MV-4-11 (cell line): Measurements from ENCODE around the gene CLIC1.

Source experiments
- DNase-seq: peaks from one replicate; lab custom pipeline; 2025; lab: John Stamatoyannopoulos, UW

CLIC1 gene

DNA sequence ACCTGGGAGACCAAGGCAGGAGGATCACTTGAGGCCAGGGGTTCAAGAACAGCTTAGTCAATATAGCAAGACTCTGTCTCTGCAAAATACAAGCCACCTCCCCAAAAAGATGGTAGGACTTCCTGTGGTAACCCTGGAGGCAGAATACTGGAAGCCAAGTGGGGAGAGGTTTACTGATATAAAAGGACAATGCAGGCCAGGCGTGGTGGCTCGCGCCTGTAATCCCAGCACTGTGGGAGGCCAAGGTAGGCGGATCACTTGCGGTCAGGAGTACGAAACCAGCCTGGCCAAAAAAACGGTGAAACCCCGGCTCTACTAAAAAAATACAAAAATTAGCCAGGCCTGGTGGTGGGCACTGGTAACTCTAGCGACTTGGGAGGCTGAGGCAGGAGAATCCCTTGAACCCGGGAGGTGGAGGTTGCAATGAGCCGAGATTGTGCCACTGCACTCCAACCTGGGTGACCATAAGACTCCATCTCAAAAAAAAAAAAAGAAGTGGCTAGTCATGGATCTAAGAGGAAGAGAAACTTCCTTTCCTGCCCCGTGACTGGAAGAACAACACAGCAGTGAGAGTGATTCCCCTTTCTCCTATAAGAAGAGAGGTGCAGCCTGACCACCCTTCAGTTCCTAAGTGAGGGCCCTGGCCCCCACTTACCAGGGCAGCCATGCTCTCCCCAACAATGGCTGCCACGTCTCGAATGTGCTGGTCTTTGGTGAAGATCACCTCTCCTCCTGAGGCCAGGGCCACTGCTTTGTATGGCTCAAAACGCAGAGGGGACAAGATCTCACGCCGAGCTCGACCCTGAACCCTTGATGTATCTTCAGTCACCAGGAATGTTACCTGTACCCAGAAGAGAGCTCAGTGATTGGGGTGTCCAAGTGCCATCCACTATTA lies 32.3 kb upstream of the CLIC1 start:
- peak; percentile 84 for DNase-seq

DNA sequence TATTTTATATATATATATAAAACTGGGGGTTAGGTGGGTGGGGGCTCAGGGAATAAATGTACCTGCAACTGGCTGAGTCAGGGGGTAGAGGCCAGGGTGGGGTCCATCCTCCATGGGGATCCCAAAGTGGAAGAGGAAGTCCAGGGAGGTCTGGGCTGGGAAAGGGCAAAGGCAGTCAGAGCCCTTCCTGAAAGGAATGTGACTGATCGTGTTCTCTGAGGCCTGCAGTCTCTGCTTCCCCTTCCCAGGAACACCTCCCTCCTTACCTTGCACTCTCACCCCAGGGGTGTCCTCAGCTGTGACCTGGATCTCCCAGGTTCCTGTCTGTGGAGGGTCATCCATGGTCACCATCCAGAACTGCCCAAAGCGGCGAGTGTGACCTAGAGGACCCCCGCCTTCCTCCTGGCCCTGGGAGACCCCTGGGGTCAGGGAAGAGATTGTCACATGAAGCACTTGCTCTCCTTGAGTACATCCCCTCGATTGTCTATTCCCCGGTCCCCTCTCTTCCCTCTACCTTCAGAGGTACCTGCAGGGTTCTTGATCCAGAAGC lies 30.8 kb upstream of the CLIC1 start:
- no peak for DNase-seq

DNA sequence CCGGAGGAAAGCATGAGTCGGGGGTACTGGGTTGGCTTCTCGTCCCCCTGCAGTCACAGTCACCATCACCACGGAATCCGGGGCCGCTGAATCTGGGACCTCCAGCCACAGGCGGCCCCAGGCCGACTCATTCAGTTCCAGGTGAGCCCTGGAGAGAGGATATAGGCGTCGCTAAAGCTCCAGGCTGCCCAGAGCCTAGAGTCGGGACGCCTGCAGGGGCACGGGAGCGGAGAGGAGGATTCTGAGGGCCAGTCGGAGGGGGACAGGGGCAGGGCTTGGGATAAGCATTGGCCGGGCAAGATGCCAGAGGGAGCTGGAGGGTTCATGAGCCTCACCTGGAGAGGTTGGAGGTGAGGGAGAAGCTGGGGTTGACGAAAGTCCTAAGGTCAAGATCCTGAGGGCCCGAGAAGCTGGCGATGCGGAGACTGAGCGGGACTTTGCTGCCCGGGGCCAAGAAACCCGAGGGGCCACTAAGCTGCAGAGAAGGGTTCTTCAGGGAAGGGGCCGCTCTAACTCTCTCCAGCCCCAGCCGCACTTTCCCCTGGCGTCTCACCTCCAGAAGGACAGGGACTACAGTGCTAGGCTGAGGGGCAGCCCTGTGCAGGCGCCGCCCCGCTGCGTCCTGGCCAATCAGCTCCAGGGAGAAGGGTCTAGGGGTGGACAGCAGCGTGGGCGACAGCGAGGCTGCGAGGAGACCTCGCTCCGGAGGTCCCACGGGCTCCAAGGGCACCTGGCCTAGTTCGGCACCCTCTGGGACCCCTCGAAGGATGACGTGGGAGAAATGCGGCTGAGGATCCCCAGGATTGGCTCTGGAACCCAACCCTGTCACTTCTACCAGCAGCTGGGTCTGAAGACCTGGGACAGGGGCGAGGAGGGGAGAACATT lies 29.8 kb upstream of the CLIC1 start:
- DNase-seq, result no peak

DNA sequence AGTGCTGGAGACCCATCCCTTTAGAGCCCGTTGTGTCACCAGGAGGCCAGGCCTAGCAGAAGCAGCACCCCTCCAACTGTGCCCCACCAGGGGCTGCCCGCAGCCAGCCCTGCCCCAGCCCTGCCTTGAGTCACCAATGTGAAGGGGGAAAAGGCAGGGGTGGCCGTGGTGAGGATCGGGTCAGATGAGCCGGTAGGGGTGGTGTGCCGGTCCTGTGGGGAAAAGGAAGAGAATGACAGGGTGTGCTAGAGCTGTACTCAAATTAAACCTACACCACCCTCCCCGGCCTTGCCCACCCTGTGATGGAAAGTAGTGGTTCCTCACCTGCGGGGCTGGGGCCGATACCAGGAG lies 29.2 kb upstream of the CLIC1 start:
- no peak for DNase-seq

DNA sequence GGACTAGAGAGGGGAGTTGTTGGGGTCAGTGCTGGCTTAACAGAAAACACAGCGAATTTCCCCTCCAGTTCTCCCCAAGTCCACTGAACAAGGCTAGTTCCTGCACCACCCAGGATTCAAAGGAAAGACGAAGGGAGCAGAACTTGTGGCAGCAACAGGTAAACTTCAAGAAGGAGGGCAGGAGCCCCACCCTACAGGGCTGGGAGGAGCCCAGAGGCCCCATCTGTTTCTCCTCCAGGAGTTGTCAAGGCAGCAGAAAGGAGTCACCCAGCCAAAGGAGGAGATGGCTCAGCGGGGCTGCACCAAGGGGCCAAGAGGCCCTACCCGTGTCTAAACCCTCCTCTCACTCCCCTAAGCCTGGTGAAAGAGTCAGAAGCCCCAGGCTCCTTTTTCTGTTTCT lies 27.9 kb upstream of the CLIC1 start:
- no peak for DNase-seq

DNA sequence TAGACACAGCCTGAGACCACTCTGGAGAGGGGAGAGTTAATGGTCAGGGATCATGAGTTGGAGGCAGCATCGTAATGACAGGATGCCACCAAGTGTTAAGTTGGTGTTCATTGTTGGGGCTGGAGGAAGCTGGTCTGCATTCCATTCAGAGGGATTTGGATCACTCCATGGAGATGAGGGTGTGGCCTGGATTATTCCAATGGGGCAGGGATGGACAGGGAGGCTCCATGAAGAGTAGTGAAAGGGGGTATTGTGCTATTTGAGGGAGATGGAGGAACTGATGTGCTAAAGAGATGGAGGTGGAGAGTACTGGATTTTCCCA lies 27.2 kb upstream of the CLIC1 start:
- no peak for DNase-seq

DNA sequence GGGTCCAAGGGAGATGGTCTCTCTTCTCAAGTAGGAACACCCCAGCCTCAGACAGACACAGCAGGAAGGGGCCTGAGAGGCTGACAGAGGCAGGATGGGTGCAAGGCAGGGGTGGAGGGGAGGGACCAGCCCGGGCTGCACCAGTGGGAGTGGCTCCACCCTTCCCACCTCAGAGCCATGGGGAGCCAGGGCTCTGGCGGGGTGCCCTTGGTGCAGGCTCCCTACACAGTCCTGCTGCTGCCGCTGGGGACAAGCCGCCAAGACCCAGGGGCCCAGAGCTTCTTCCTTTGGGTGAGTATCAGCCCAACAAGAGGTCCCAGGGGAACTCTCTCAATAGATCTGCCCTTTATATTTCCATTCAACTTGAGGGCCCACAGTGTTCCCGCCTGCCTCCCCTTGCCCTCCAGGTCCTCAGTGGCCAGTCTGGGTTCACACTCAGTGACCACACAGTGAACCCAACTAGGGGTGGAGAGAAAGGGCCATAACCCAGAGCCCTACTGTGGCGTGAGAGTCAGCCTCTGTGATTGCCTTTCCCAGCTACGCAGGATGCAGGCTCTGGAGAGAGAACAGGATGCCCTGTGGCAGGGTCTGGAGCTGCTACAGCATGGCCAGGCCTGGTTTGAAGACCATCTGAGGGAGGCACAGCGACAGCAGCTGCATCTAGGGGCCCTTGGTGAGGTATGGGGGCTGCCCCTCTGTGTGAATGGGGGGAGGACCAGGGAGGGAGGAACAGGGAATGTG lies 26.7 kb upstream of the CLIC1 start:
- DNase-seq, result no peak

DNA sequence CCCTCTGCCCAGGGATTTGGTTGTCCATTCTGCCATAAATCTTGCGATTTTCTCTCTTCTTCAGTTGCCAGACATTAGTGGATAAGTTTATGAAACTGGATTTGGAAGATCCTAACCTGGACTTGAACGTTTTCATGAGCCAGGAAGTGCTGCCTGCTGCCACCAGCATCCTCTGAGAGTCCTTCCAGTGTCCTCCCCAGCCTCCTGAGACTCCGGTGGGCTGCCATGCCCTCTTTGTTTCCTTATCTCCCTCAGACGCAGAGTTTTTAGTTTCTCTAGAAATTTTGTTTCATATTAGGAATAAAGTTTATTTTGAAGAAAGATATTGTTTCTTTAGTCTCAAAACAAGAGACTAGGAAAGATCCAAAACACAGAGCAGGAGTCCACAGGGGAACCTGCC lies 26.0 kb upstream of the CLIC1 start, which contains the start of gene SAPCD1:
Gene SAPCD1, plus strand, starts transcription at position 301 of the 400 bp plus-strand sequence. CDS start 399 bp downstream, outside the sequence.
- no peak for DNase-seq

DNA sequence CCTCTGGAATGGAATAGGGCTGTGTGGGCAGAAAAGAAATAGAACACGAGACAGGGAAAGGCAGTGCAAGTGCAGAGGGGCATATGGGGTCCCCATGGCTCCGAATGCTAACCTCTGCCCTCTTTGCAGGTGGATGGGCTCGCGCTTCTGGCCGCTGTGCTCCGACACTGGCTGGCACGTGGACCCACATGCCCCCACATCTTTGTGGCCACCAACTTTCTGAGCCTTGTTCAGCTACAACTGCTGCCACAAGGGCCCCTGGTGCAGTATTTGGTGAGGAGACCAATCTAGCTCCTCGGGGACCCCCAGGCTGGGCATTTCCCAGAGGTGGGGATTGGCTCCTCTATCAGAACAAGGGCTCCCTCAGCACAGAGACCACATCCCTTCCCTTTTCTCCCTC lies 25.0 kb upstream of the CLIC1 start:
- DNase-seq, result no peak

DNA sequence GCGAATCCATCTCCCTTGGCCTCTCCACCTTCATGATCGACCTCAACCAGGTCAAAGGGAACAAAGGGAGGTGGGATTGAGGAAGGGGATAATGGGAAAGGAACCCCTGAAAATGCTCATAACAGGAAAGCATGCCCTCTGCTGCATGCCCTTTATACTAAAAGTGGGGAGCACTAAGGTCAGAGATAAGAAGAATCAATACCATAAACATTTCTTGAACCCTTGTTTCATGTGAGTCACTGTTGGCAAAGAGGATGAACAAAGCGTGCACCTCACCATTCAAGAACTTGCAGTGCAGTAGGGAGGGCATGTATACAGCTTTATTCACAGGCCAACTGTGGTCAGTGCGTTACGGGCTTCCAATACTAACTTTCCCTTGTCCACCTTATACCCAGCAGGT lies 24.5 kb upstream of the CLIC1 start:
- DNase-seq, result no peak

DNA sequence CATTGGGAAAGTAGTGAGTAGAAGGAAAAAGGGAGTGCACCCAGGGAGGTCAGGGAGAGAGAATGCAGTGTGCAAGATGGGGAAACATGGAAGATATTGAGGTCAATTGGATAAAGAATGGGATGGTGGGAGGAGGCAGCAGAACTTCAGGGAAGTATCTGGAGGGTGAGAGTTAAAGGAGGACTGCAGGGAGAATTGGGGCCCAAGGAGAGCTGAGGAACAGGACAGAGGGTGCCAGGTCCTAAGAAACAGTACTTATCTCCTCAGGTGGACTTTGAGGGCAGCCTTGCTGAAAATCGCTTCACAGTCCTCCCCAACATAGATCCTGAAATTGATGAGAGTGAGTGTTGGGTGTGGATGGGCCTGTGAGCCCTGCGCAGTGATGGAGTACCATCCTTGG lies 22.0 kb upstream of the CLIC1 start:
- no peak for DNase-seq

DNA sequence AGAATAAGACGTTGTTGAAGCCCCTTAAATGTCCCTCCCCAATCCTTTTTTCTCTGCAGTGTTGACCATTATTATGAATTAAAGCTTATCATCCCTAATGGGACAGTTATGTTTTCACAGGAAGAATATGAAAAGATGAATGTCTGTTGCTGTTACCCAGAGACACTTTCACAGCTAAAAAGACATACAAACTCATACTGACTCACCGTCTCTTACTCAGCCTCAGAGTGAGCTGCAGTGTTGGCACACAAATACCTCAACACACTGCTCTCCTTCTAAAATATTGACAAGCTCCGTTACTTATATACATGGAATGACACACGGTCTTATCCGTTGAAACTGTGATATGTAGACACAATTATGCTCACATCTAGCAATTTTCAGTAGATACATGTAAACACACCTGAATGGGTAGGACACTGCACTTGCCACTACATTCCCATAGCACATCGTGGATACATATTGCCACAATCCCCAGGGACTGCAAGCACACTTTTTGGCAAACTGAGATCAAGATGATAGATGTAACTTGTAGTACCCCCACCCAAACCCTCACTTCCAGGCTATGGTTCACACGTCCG lies 16.5 kb upstream of the CLIC1 start:
- no peak for DNase-seq

DNA sequence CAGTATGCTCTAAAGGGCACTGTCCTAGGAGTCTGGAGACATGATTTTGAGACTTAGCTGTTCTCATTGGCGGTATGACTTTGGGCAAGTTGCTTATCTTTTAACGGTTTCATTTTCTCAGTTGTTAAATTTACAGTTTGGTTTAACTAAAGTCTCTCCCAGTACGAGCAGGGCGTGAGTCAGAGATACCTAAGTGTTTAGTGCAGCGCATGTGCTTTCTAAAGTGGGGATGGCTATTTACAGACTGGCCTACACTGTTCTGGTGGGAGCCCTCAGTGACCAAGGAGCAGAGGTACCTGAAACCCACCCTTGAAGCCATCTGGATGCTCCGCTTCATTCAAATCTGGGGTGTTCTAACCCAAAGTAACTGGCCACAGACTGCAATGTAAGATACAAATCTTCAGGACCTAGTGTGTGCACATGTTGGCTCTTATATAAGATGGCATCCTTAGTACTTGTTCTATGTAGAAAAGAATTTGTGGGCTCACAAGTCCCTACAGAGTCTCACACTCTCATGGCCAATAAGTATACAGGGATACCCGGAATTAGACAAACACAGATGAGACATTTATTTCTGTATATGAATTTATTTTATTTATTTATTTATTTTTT lies 14.2 kb upstream of the CLIC1 start:
- DNase-seq, result no peak

DNA sequence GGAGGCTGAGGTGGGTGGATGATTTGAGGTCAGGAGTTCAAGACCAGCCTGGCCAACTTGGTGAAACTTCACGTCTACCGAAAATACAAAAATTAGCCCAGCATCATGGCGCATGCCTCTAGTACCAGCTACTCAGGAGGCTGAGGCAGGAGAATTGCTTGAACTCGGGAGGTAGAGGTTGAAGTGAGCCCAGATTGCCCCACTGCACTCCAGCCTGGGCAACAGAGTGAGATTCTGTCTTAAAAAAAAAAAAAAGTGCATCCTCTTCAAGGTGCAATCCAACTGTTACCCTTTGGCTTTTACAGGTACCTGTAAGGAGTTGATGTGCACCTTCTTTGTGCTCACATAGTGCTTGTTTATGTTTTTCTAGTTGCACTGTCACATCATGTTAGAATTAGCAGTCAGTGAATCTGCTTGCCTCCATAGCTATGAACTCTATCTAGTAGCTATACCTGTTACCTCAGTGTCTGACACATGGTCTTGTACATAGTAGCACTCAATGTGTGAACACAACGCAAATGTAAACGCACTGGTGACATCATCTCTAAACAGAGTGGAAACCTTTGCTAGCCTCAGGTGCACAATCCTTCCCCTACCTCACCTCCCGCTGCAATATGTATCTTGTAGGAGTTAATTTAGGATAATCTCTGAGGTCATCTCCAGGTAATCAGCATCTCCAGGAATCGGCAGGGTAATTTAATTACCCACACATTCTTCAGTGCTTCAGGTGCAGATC lies 13.1 kb upstream of the CLIC1 start:
- no peak for DNase-seq

DNA sequence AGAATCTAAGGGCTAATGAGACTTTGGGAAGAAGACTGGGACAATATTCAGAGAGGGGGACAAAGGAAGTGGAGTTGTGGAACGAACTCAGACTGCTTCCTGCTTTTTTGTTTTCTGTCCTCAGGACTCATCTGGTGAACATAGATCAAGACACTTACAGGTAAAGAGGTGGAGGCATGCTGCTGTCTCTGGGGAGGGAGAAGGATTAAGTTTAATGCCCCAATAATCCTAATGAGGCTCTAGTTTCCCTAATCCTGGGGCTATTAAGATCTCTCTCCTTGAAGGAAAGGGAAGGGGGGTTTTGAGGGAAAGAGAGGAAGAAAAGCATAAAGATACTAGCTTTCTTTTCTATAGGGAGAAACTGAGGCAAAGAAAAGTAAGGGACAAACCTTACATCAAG lies 8.1 kb upstream of the CLIC1 start:
- no peak for DNase-seq

DNA sequence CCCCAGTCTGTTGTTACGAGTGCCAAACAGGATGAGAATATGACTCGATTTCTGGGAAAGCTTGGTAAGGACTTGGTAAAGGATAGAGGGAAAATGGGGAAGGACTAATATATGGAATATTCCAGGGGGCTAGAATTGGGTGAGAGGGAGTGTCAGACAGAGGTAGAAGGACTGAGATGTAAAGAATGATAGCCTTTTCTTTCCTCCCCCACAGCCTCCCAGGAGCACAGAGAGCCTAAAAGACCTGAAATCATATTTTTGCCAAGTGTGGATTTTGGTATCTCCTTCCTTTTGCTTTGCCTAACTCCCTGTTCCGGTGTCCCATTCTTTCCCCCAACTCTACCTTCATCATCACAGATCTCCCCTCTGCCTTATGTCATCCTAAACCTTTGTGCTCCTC lies 6.6 kb upstream of the CLIC1 start:
- DNase-seq, result no peak

DNA sequence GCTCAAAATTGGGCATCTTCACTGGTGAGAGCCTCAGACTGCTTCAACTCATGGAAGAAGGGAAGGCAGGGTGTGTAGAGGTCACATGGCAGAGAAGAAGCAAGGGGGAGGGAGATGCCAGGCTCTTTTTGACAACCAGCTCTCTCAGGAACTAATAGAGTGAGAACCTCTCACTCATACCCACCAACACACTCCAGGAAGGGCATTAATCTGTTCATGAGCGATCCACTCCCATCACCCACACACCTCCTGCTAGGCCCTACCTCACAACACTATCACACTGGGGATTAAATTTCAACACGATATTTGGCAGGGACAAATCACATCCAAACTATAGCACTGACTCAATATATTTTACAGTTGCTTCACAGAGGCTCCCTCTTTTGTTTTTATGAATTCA lies 5.5 kb upstream of the CLIC1 start:
- no peak for DNase-seq

DNA sequence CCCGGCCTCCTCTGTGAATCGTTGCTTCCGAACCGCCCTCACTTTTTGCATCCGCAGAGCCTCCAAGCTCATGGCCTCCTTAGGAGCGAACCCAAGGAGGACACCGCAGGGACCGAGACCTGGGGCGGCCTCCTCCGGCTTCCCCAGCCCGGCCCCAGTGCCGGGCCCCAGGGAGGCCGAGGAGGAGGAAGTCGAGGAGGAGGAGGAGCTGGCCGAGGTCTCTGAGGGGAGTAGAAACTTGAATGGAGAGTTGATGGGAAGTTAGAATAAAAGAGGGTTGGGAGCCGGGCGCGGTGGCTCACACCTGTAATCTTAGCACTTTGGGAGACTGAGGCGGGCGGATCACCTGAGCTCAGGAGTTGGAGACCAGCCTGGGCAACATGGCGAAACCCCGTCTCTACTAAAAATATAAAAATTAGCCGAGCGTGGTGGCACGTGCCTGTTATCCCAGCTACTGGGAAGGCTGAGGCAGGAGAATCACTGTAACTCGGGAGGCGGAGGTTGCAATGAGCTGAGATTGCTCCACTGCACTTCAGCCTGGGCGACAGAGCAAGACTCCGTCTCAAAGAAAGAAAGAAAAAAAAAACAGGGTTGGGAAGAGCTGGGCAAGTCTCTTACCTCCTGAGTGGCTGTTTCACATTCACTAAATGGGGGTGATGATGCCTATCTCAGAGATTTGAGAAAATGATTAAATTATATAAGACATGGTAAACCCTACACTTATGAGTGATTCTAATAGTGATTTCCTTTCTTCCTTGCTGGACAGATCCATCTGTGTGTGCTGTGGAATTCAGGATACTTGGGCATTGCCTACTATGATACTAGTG lies 4.3 kb upstream of the CLIC1 start:
- DNase-seq, result peak; percentile 64

DNA sequence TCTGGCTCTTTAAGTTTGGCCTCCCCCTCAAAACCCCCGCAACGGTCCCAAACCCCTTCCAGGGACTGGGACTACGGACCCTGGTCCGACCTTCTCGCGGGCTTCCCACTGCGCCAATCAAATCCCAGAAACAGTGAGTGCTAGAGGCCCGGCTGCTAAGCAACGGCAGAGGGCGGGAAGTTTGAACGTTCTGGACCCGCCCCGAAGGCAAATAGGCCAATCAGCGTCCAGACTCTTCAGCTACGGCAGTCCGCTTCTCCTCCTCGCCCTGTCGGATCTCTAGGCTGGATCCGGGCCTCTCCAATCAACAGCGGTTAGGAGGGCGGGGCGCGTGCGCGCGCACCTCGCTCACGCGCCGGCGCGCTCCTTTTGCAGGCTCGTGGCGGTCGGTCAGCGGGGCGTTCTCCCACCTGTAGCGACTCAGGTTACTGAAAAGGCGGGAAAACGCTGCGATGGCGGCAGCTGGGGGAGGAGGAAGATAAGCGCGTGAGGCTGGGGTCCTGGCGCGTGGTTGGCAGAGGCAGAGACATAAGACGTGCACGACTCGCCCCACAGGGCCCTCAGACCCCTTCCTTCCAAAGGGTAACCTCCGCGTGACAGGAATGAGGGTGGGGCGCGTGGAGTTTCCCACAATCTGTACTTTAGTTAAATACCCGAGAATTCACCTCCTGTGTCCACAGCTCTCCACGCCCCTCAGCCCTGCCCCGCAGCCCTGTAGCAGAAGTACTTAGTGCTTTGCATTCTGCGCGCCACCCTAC lies 3.5 kb upstream of the CLIC1 start, which contains the start of gene MSH5:
Gene MSH5, plus strand, starts transcription at position 367 of the 758 bp plus-strand sequence. CDS start 462 bp downstream, outside the sequence.
- peak; percentile 99 for DNase-seq
